GM10248 (cell line): Measurements from ENCODE around the gene CLEC2L.

ENCODE experiments used
- CTCF ChIA-PET: fragments of 300-600 bp; sonication (Branson Sonifier 250); formaldehyde crosslinking; extraction: SDS; loops from one replicate; lab custom pipeline; 2021; ENCODE audit warnings: antibody characterized with exemption; lab: Yijun Ruan, JAX
- POLR2A ChIA-PET: fragments of 350-650 bp; sonication (Branson Sonifier 250); formaldehyde crosslinking; extraction: SDS; loops from one replicate; lab custom pipeline; 2020; ENCODE audit warnings: antibody characterized with exemption; lab: Yijun Ruan, JAX
- DNase-seq: peaks from one replicate; pipeline ENCODE4 v3.0.0; 2012; ENCODE audit errors: extremely low spot score
- CTCF ChIP-seq: IDR thresholded peaks from 2 replicates; pipeline ENCODE4 v1.5.1; 2012; ENCODE audit warnings: mild to moderate bottlenecking, low read depth; ENCODE audit errors: extremely low read depth, missing control alignments, control extremely low read depth

The CLEC2L gene

GRCh38 chr7:139585042-139585441 is 61.6 kb downstream of the CLEC2L start:
- POLR2A ChIA-PET: no interaction called here
- no peak for TF ChIP-seq CTCF

GRCh38 chr7:139586286-139586685 is 62.8 kb downstream of the CLEC2L start:
- ChIA-PET CTCF (interaction anchor here (0.7 to 3.1 kb wide), 3 partner anchors 15 to 155 kb away, joined by 3 to 12 read pairs (median 3); no protein-coding TSS in a partner anchor), POLR2A (no interaction called here)
- TF ChIP-seq CTCF: no peak
- no peak for DNase-seq

More at GRCh38 chr7:139585042-139585441, 61.6 kb downstream of the CLEC2L start:
- DNase-seq: no peak
- CTCF ChIA-PET: interaction anchor here (0.6 to 3.1 kb wide), 2 partner anchors 17 to 316 kb away, joined by 3 to 12 read pairs; no protein-coding TSS in a partner anchor

- TF ChIP-seq CTCF: no peak
- ChIA-PET CTCF (interaction anchor here (0.9 kb wide), 1 partner anchor 11 kb away, joined by 3 read pairs; no protein-coding TSS in a partner anchor), POLR2A (no interaction called here)
- DNase-seq: no peak
These were observed 64.0 kb downstream of the CLEC2L start for GRCh38 chr7:139587535-139587934.

GRCh38 chr7:139588632-139589031 is 65.1 kb downstream of the CLEC2L start:
- TF ChIP-seq CTCF: no peak
- ChIA-PET CTCF (interaction anchor here (0.7 to 6.5 kb wide), 6 partner anchors 13 to 155 kb away, joined by 3 to 42 read pairs (median 6); no protein-coding TSS in a partner anchor), POLR2A (interaction anchor here (0.6 kb wide), 2 partner anchors 17 to 162 kb away, joined by 3 to 6 read pairs; no protein-coding TSS in a partner anchor)
- DNase-seq: no peak

GRCh38 chr7:139589474-139589873 is 66.0 kb downstream of the CLEC2L start:
- ChIA-PET CTCF (interaction anchor here (0.9 to 6.5 kb wide), 11 partner anchors 9 to 413 kb away, joined by 3 to 42 read pairs (median 5); no protein-coding TSS in a partner anchor), POLR2A (interaction anchor here (0.6 kb wide), 1 partner anchor 163 kb away, joined by 6 read pairs; no protein-coding TSS in a partner anchor)
- DNase-seq: no peak
- TF ChIP-seq CTCF: no peak

- TF ChIP-seq CTCF: no peak
- ChIA-PET CTCF (interaction anchor here (1.0 to 6.5 kb wide), 5 partner anchors 10 to 411 kb away, joined by 3 to 42 read pairs (median 3); no protein-coding TSS in a partner anchor), POLR2A (no interaction called here)
- DNase-seq: no peak
These were observed 68.2 kb downstream of the CLEC2L start for GRCh38 chr7:139591550-139592195.
